Hematopoietic multipotent progenitor cell treated with erythropoietin and hydrocortisone succinate and interleukin-3 and kit ligand, for 6 days (in vitro differentiated cells): ENCODE data around the gene PHF13.

Experiments used
- DNase-seq: peaks from one replicate; pipeline ENCODE4 v3.0.0-alpha.2; 2015

Gene PHF13

DNA sequence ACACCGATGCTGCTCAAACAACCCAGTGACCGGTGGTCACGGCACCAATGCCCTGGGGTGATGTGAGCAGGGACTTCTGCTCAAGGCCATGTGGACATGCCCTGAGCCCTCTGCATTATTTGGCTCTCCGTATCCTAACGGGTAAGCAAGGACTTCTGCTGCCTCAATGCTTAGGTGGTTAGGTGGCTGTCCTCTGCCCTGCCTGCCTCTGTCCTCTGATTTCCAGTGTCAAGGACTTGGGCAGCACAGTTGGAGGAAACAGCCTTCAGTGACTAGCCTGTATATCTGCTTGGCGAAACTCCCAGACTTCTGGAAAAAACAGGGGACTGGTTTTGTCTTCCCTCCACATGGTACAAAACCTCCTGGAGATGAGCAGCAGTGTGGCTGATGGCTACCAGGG, 53.6 kb downstream of the PHF13 start:
- DNase-seq, result no peak

DNA sequence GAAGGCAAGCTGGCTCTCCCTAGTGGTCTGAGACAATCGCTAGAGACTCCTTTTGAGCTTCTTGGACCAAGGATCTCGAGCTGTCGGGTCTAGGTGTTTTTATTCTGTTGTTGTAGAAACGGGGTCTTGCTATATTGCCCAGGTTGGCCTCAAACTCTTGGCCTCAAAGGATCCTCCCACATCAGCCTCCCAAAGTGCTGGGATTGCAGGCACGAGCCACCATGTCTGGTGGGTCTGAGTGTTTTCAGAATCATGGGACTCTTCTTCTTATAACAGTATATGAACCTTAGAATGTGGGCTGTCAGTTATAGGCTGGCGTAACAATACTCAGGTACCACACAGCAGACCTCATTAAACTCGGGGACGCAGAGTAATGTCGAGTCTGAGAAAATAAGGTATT, 55.0 kb downstream of the PHF13 start:
- DNase-seq, result no peak

DNA sequence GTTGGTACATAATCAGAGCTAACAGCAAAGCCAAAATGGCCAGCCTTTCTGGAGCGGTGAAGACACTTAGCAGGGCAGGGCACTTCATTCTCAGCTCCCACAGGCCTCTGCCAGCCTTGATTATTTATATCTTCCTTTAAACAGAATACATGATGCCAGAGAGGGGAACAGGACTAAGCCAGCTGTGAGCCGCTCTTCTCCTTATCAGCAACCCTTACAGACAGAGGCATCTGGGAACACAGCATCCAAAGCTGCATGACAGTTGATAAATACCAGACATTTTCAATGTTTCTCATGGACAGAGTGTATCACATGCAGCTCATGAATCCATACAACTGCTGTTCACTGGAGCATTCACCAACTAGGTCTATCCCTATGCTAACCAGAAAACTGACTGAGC, 59.0 kb downstream of the PHF13 start:
- peak; percentile 97 for DNase-seq
